ENCODE results near the gene LHFPL3.
"Not testable (repeated sequence)": the region's sequence is repeated elsewhere in the genome, so short reads cannot be mapped to it uniquely, and the experiment has no call there.

The LHFPL3 gene

GRCh38 chr7:104694710-104695109 lies 366.3 kb downstream of the LHFPL3 start:
- Histone ChIP-seq H3K9me3 (replicated peaks; ENCODE audit: insufficient read depth, low read length) (no peaks in the 10 kb centered on the region), H3K27me3 (replicated peaks; ENCODE audit: insufficient read depth, low read length) (no peaks in the 10 kb centered on the region), H3F3A (ENCODE audit: insufficient read depth, low read length) (no peaks in the 10 kb centered on the region), H3K27ac (ENCODE audit: low read length) (no peak overlapping the region), H3K9ac (ENCODE audit: low read length) (no peak overlapping the region), H4K20me1 (ENCODE audit: insufficient read depth, low read length) (no peaks in the 10 kb centered on the region), H2AFZ (ENCODE audit: low read length) (no peak overlapping the region), H3K4me3 (ENCODE audit: low read length) (no peak overlapping the region), H3K4me2 (ENCODE audit: low read depth, low read length) (no peak overlapping the region), H3K36me3 (replicated peaks; ENCODE audit: insufficient read depth, low read length) (no peaks in the 10 kb centered on the region), H3K4me1 (ENCODE audit: low read length) (no peaks in the 10 kb centered on the region), H3K9me2 (replicated peaks; ENCODE audit: insufficient read depth, low read length) (no peaks in the 10 kb centered on the region), H3K79me2 (ENCODE audit: low read length) (no peaks in the 10 kb centered on the region)
- no peak for DNase-seq
- TF ChIP-seq EZH2phosphoT487 (IDR thresholded peaks at IDR 0.05; ENCODE audit: low read length) (no peak), EZH2 (optimal IDR thresholded peaks at IDR 0.05; ENCODE audit: low read depth, low read length) (no peak), CTCF (IDR thresholded peaks at IDR 0.05; ENCODE audit: low read length) (no peak)

- TF ChIP-seq EZH2phosphoT487 (IDR thresholded peaks at IDR 0.05; ENCODE audit: low read length) (no peak), EZH2 (optimal IDR thresholded peaks at IDR 0.05; ENCODE audit: low read depth, low read length) (no peak), CTCF (IDR thresholded peaks at IDR 0.05; ENCODE audit: low read length) (no peak)
- H3K4me2 ChIP-seq (ENCODE audit: low read depth, low read length): no peak overlapping the region
- H2AFZ ChIP-seq (ENCODE audit: low read length): no peak overlapping the region
- H4K20me1 ChIP-seq (ENCODE audit: insufficient read depth, low read length): no peaks in the 10 kb centered on the region
- DNase-seq: no peak
- no peaks in the 10 kb centered on the region for H3K9me2 ChIP-seq (replicated peaks; ENCODE audit: insufficient read depth, low read length)
- no peaks in the 10 kb centered on the region for H3K79me2 ChIP-seq (ENCODE audit: low read length)
- no peak overlapping the region for H3K9ac ChIP-seq (ENCODE audit: low read length)
- no peaks in the 10 kb centered on the region for H3K36me3 ChIP-seq (replicated peaks; ENCODE audit: insufficient read depth, low read length)
- no peaks in the 10 kb centered on the region for H3F3A ChIP-seq (ENCODE audit: insufficient read depth, low read length)
- H3K4me1 ChIP-seq (ENCODE audit: low read length): no peaks in the 10 kb centered on the region
- H3K4me3 ChIP-seq (ENCODE audit: low read length): no peak overlapping the region
- H3K27me3 ChIP-seq (replicated peaks; ENCODE audit: insufficient read depth, low read length): no peaks in the 10 kb centered on the region
- H3K27ac ChIP-seq (ENCODE audit: low read length): no peak overlapping the region
- no peaks in the 10 kb centered on the region for H3K9me3 ChIP-seq (replicated peaks; ENCODE audit: insufficient read depth, low read length)
Measured at GRCh38 chr7:104695563-104695962, 367.2 kb downstream of the LHFPL3 start.

GRCh38 chr7:104700336-104700735 lies 371.9 kb downstream of the LHFPL3 start:
- no peak overlapping the region for H3K4me3 ChIP-seq (ENCODE audit: low read length)
- H3K9me3 ChIP-seq (replicated peaks; ENCODE audit: insufficient read depth, low read length): no peaks in the 10 kb centered on the region
- no peaks in the 10 kb centered on the region for H3K36me3 ChIP-seq (replicated peaks; ENCODE audit: insufficient read depth, low read length)
- H3K27ac ChIP-seq (ENCODE audit: low read length): no peak overlapping the region
- no peaks in the 10 kb centered on the region for H3K79me2 ChIP-seq (ENCODE audit: low read length)
- TF ChIP-seq CTCF (IDR thresholded peaks at IDR 0.05; ENCODE audit: low read length) (no peak), EZH2phosphoT487 (IDR thresholded peaks at IDR 0.05; ENCODE audit: low read length) (no peak), EZH2 (optimal IDR thresholded peaks at IDR 0.05; ENCODE audit: low read depth, low read length) (no peak)
- no peaks in the 10 kb centered on the region for H3K9me2 ChIP-seq (replicated peaks; ENCODE audit: insufficient read depth, low read length)
- H3K27me3 ChIP-seq (replicated peaks; ENCODE audit: insufficient read depth, low read length): no peaks in the 10 kb centered on the region
- no peak for DNase-seq
- H2AFZ ChIP-seq (ENCODE audit: low read length): no peak overlapping the region
- H3K4me1 ChIP-seq (ENCODE audit: low read length): no peaks in the 10 kb centered on the region
- H3K4me2 ChIP-seq (ENCODE audit: low read depth, low read length): no peak overlapping the region
- no peaks in the 10 kb centered on the region for H4K20me1 ChIP-seq (ENCODE audit: insufficient read depth, low read length)
- no peak overlapping the region for H3K9ac ChIP-seq (ENCODE audit: low read length)
- H3F3A ChIP-seq (ENCODE audit: insufficient read depth, low read length): no peaks in the 10 kb centered on the region

- not testable (repeated sequence) for H3K27ac ChIP-seq (ENCODE audit: low read length); H3K79me2 ChIP-seq (ENCODE audit: low read length); H3K9me2 ChIP-seq (replicated peaks; ENCODE audit: insufficient read depth, low read length); H3F3A ChIP-seq (ENCODE audit: insufficient read depth, low read length); H3K36me3 ChIP-seq (replicated peaks; ENCODE audit: insufficient read depth, low read length); DNase-seq; H3K9me3 ChIP-seq (replicated peaks; ENCODE audit: insufficient read depth, low read length); H4K20me1 ChIP-seq (ENCODE audit: insufficient read depth, low read length); H2AFZ ChIP-seq (ENCODE audit: low read length); H3K4me3 ChIP-seq (ENCODE audit: low read length); H3K27me3 ChIP-seq (replicated peaks; ENCODE audit: insufficient read depth, low read length); H3K9ac ChIP-seq (ENCODE audit: low read length); H3K4me1 ChIP-seq (ENCODE audit: low read length); H3K4me2 ChIP-seq (ENCODE audit: low read depth, low read length)
Measured at GRCh38 chr7:104721027-104721426, 392.6 kb downstream of the LHFPL3 start.
